Right cardiac atrium (tissue), 5 donors: ENCODE measurements around the gene SORCS2. TPM values are rescaled to one million over a fixed set of nuclear protein-coding genes. Genes with fewer than 3 reads are reported as not detected.

ENCODE experiments used
- ATAC-seq, 2 donors: fragments of 200-7000 bp; cut with Tn5 transposase; one replicate each; pipeline versions ENCODE4 v1.8.0 to v1.9.1; 2020; ENCODE audit warnings: moderate library complexity in 2 of 2, mild to moderate bottlenecking in 1 of 2
- DNase-seq, 3 donors: peaks; one replicate each; pipeline ENCODE4 v3.0.0-alpha.2; 2020
- H3K27ac ChIP-seq: one replicate; pipeline ENCODE4 v1.5.1; 2013; ENCODE audit warnings: mild to moderate bottlenecking, low read length, control low read depth, moderate library complexity
- H3K27me3 ChIP-seq: one replicate; pipeline ENCODE4 v1.6.1; 2013; ENCODE audit not compliant: control insufficient read depth, insufficient read depth
- H3K4me1 ChIP-seq: one replicate; pipeline ENCODE4 v1.6.1; 2013; ENCODE audit warnings: low read length; ENCODE audit not compliant: control insufficient read depth, insufficient read depth
- H3K4me3 ChIP-seq: one replicate; pipeline ENCODE4 v1.5.1; 2013; ENCODE audit warnings: low read length, control low read depth
- H3K9me3 ChIP-seq: one replicate; pipeline ENCODE4 v1.6.1; 2013; ENCODE audit warnings: low read length; ENCODE audit not compliant: control insufficient read depth
- WGBS: extraction: QIAGEN DNeasy Blood & Tissue Kit; methylation state at CpG from one replicate; pipeline ENCODE4 v1.1.7; 2013; 5-methylcytosine and 5-hydroxymethylcytosine counted together
- intact Hi-C, 4 donors: fragments of 100-400 bp; cut with DNase I; formaldehyde crosslinking; loops; one replicate each; pipeline versions ENCODE4 v1.11.0 to v1.14.0; 2022 to 2023
- polyA plus RNA-seq: library from polyadenylated mRNA; stranded (reverse); fragments of 200-250 nt; gene quantifications from one replicate; pipeline ENCODE4 v1.2.3, GENCODE V29; 2013
- total RNA-seq, 4 donors: library from RNA; stranded (reverse); fragmentation: NEBNext Ultra II Directional; extraction: Animal tissue kit (Norgen Biotek cat#: 25700); gene quantifications; one replicate each; pipeline ENCODE4 v1.2.1, GENCODE V29; 2021
- donor health status: healthy with polysubstance abuse.
- donor health status: DM: no; HTN: yes; CAD: no.
- donor health status: DM: no; HTN: no; CAD: no.
- donor health status: DM: no; HTN: yes; CAD: no; lungs with severe emphysema.
- donor health status: DM: yes; HTN: yes; CAD: no.

SORCS2 gene
- total and polyA plus RNA-seq, 5 donors: 2.1 to 7.3 (median 2.7) TPM

DNA sequence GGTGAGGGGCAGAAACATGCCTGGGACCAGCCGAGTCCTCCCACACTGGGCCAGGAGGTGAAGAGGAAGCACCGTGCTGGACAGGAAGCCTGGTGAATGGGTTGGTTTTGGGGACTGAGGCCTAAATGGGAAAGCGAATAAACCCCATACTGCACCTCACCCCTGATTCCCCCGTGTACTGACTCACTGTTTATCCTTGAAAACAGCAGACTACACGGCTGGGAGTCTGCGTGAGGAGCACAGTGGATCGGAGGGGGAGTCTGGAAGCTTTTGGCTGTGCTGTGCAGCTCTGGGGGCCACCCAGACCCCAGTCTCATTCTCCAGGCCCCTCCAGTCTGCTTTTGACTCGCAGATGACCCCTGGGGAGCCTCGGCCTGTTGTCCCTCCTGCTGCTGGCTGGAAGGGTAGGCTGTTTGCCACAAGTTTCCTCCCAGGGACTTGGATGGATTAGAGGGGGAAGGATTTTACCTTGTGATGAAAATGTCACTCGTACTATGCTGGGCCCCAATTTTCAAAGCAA, 152.4 kb downstream of the SORCS2 start:
- H3K4me3 ChIP-seq: no peak overlapping the region
- peak in 1 of 3 donors; percentile 19 for DNase-seq
- H3K4me1 ChIP-seq: no peaks in the 10 kb centered on the region
- no peak overlapping the region for H3K27ac ChIP-seq
- intact Hi-C loops: no loop called here
- no peaks in the 10 kb centered on the region for H3K9me3 ChIP-seq
- WGBS: 60% methylated on average over 10 of the region's 10 CpGs
- H3K27me3 ChIP-seq: no peaks in the 10 kb centered on the region
- ATAC-seq: no peak

DNA sequence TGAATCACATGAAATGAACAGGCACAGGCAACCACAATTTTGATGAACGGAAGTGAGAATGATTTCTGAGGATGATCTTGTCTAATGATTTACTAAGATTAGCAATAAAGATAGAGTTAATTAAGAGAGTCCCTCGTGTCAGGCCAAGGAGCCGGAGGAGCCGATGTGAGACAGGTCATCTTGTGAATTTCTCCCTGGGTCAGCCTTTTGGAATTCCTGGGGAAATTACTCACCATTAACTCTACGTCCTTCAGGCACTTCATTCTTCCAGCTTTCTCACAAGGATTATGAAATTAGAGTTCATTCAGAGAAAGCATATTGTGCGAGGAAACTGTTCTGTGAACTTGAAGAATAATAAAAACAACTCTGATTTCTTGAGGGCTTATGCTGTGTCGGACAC, 155.6 kb downstream of the SORCS2 start:
- no peak for DNase-seq
- 83% methylated on average over 7 of the region's 7 CpGs for WGBS
- H3K27me3 ChIP-seq: no peaks in the 10 kb centered on the region
- no peaks in the 10 kb centered on the region for H3K9me3 ChIP-seq
- ATAC-seq: no peak
- no peak overlapping the region for H3K27ac ChIP-seq
- intact Hi-C loops: no loop called here
- no peaks in the 10 kb centered on the region for H3K4me1 ChIP-seq
- H3K4me3 ChIP-seq: no peak overlapping the region

DNA sequence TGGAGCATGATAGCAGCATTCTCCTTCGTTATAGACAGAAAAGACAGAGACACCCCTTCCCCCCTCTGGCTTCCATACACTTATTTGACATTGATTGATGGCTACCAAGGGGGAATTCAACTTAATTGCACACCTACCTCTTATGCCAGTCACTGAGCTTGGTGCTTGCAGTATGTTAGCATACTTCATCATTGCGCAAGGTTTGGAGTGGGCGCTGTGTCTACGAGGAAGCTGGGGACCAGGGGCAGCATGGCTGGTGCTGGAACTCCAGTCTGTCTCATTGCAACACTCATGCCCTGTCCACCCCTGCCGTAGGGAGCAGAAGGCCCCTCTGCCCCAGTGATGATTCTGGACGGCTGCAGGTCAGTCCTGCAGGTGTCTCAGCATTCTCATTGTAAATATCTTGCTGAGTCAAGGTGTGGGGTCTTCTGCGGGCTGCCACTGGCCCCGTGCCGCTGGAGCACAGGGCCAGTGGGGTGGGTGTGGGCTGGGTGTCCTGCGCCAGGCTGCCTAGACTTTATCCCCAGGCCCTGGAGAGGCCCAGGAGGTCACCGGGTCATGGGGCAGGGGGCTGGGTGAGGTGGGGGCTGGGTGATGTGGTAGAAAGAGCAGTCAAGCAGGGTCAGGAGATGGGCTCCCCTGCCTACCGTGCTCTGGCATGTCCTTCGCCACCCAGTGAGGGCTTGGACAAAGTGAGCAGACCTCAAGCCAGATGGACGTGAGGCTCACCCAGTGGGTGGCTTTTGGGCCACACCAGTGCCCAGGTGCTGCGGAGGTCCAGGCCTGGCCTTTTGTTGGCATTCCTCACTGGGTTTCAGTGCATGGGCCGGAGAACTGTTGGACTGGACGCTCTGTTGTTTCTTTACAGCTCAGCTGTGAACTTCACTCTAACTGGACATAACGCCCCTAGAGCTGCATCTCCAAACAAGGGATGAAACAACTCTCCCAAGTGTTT, 156.9 kb downstream of the SORCS2 start:
- 86% methylated on average over 18 of the region's 18 CpGs for WGBS
- DNase-seq (peak in 1 of 3 donors; percentile 34), ATAC-seq (no peak)
- Histone ChIP-seq H3K4me3 (no peak overlapping the region), H3K4me1 (no peaks in the 10 kb centered on the region), H3K27ac (no peak overlapping the region), H3K27me3 (no peaks in the 10 kb centered on the region), H3K9me3 (no peaks in the 10 kb centered on the region)
- intact Hi-C loops: no loop called here

DNA sequence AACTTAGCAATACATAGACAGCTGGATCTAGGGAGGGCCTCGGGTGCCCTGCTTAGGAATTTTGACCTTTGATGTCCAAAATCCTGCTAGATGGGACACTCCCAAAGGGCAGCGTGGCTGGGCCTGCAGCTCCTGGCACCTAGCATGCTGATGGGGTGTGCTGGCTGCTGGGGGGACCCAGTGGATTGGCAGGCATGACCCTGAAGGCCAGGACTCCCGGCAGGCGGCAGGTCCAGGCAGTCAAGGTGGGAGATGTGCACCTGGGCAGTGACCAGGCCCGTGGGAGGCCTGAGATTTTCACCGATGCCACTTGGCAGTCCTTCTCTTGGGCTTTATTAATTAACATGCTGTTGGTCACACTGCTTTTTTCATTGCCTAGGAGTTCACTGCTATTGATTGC, 158.1 kb downstream of the SORCS2 start:
- H3K27ac ChIP-seq: no peak overlapping the region
- DNase-seq: peak in 1 of 3 donors; percentile 41
- H3K9me3 ChIP-seq: no peaks in the 10 kb centered on the region
- intact Hi-C loops: no loop called here
- ATAC-seq: no peak
- WGBS: 81% methylated on average over 6 of the region's 6 CpGs
- no peaks in the 10 kb centered on the region for H3K27me3 ChIP-seq
- no peaks in the 10 kb centered on the region for H3K4me1 ChIP-seq
- H3K4me3 ChIP-seq: no peak overlapping the region

DNA sequence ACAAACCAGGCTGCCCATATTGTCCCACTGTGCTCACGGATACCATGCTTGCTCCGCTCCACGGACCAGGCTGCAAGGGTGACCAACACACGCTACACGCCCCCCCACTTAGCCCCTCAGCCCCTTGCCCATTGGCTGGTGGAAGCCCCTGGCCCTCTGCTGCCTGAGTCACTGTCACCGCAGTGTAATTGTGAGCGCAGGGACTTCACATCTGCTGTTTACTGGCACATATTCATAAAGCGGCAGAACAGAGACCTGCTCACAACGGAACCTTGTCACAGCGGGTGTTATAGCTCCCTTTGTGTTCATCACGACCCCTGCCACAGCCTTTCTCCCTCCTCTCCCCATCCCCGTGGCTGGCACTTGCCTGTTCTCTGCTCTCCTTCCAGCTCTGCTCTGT, 158.7 kb downstream of the SORCS2 start:
- DNase-seq (no peak), ATAC-seq (no peak)
- H3K4me1 ChIP-seq: no peaks in the 10 kb centered on the region
- WGBS: 82% methylated on average over 12 of the region's 12 CpGs
- no peak overlapping the region for H3K27ac ChIP-seq
- no peaks in the 10 kb centered on the region for H3K27me3 ChIP-seq
- intact Hi-C loops: no loop called here
- no peak overlapping the region for H3K4me3 ChIP-seq
- no peaks in the 10 kb centered on the region for H3K9me3 ChIP-seq

DNA sequence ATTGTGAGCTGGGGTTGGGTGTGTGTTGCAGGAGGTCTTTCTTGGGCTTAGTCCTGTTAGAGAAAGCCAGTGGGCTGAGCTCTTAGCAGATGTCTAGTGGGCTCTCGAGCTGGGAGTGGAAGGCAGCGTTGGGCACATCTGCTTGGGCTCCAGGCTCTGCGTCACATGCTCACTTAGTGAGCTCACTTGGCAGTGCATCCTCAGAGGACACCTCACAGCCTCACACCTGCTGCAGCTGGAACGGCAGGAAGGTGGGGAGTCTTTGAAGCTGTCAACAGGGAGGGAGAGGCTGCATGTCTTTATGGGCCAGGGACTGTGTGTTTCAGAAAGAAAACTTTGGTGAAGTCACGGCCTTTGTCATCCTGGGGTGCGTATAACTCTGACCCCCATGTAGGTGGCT, 160.1 kb downstream of the SORCS2 start:
- H3K27ac ChIP-seq: no peak overlapping the region
- peak in 1 of 3 donors; percentile 10 for DNase-seq
- H3K4me3 ChIP-seq: no peak overlapping the region
- no peaks in the 10 kb centered on the region for H3K27me3 ChIP-seq
- WGBS: 76% methylated on average over 6 of the region's 6 CpGs
- no peaks in the 10 kb centered on the region for H3K9me3 ChIP-seq
- no peaks in the 10 kb centered on the region for H3K4me1 ChIP-seq
- intact Hi-C loops: no loop called here
- ATAC-seq: no peak

DNA sequence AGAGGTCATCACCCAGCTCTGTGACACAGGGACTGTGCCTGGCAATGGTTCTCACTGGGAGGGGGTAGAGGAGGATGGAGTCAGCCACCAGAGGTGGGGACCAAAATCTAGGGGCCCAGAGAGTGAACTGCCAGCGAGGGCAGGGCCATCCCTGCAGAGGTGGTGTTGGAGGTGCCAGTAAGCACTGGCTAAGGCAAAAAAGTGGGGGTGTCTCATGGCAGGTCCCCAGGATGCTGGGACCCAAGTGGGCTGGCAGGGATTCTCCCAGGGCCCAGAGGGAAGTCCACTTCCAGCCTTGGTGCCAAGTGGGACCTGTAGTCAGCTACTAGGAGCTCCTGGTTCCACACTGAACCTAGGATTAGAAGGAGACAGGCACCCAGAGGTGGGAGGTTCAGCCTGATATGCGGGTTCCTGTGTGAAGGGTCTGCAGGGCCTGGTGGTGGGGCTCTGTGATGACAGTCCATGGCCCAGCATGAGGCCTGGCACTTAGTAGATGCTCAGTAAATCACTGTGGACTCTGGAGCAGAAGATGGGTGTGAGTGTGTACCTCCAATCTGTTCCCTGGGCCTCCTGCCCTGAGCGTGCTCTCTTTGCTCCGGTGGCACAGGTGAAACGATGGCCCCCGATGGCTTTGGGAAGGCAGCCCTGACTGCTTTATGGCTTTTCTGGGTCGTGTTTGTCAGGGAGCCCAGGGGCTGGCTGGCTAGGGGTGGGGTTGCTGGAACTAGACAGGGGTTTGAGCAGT, 160.9 kb downstream of the SORCS2 start:
- Histone ChIP-seq H3K27me3 (no peaks in the 10 kb centered on the region), H3K9me3 (no peaks in the 10 kb centered on the region), H3K4me1 (no peaks in the 10 kb centered on the region), H3K4me3 (no peak overlapping the region), H3K27ac (no peak overlapping the region)
- 90% methylated on average over 7 of the region's 7 CpGs for WGBS
- intact Hi-C loops: no loop called here
- DNase-seq: no peak
- no peak for ATAC-seq

DNA sequence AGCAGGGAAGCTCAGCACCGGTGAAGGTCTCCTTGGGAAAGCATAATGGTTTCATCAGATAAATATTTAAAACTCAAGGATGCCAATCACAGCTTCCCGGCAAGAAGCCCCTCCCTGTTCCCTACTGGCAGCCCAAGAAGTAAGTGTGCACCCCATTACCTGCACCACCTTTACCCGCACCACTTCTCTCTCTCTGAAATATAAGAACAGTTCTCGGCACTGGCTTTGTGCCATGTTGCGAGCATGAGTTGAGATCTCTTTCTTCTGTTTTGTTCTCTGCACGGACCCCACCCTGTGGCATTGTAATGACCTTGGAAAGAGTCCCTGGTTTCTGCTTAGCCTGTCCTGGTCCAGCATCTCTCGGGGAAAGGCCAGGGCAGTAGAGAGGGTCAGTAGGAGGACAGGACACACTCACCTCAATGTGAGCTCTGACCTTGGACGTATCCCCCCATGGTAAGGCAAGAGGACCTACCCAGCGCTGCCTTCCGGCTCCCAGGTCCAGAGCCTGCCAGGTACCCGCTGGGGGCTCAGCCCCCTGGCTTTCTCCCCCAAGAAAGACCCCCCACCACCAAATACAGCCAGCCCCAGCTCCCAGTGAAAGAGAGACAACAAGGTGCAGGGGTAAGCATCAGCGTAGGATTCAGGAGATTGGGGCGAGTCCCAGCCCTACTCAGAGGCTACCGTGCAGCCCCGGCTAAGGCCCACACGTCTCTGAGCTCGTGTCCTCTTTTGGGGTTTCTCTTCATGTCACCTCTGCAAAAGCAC, 161.7 kb downstream of the SORCS2 start:
- intact Hi-C loops: no loop called here
- Histone ChIP-seq H3K4me1 (no peaks in the 10 kb centered on the region), H3K4me3 (no peak overlapping the region), H3K9me3 (no peaks in the 10 kb centered on the region), H3K27me3 (no peaks in the 10 kb centered on the region), H3K27ac (no peak overlapping the region)
- WGBS: 86% methylated on average over 17 of the region's 17 CpGs
- no peak for DNase-seq
- ATAC-seq: no peak

DNA sequence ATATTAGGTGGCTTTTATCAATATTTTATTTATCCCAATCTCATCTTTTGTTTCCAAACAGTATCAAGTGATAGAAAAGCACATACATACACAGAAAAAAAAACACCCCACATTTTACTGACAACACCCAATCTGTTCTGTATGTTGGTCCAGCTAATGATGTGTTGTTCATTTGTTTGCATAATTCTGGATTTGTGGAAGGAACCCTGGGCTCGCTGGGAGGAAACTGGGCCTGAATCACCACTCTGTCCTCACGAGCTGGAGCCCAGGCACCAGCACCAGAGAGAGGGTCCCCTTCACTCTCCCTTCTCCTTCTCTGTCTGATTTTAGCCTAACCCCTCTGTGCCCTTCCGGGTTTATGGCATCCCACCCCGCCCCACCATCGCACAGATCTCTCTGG, 162.6 kb downstream of the SORCS2 start:
- 76% methylated on average over 5 of the region's 5 CpGs for WGBS
- Histone ChIP-seq H3K4me1 (no peaks in the 10 kb centered on the region), H3K9me3 (no peaks in the 10 kb centered on the region), H3K27me3 (no peaks in the 10 kb centered on the region), H3K27ac (no peak overlapping the region), H3K4me3 (no peak overlapping the region)
- no peak for ATAC-seq
- intact Hi-C loops: no loop called here
- peak in 1 of 3 donors; percentile 36 for DNase-seq

DNA sequence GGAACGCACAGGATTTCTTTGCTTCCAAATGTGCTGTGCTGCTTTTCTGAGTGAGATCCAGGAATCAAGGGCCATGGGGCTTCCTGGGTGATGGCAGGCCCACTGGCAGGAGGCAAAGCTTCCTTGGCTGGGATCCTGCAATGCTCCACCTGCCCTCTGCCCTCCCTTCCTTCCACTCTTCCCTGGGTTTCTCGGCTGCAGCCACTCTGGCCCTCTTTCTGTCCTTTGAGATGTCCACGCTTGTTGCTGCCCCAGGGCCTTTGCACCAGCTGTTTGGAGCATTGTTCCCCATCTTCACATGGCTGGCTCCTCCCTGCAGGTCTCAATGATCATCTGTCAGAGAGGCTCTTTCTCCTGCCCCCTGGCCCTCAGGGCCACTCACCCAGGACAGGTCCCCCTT, 163.5 kb downstream of the SORCS2 start:
- H3K27ac ChIP-seq: no peak overlapping the region
- no peak for ATAC-seq
- no peaks in the 10 kb centered on the region for H3K4me1 ChIP-seq

More for the DNA sequence above, 163.5 kb downstream of the SORCS2 start:
- H3K27me3 ChIP-seq: no peaks in the 10 kb centered on the region
- no peak overlapping the region for H3K4me3 ChIP-seq
- 75% methylated on average over 3 of the region's 3 CpGs for WGBS
- H3K9me3 ChIP-seq: no peaks in the 10 kb centered on the region
- peak in 1 of 3 donors; percentile 7 for DNase-seq
- intact Hi-C loops: no loop called here
